Peyer's patch (tissue), 4 donors: ENCODE results near the gene BOC.

ENCODE experiments used
- CTCF ChIP-seq, 6 experiments: fragments of 450-650 bp in 4 of 6; fragments of 200-600 bp in 2 of 6; sonication (generic) in 1 of 6; IDR thresholded peaks; one replicate each; pipeline ENCODE4 v1.5.1; 2017 to 2019; ENCODE audit warnings: antibody characterized with exemption in 6 of 6, mild to moderate bottlenecking in 3 of 6, moderate library complexity in 1 of 6
- POLR2A ChIP-seq, 2 donors: fragments of 450-650 bp; IDR thresholded peaks; one replicate each; pipeline ENCODE4 v1.5.1; 2017; ENCODE audit warnings: antibody characterized with exemption in 2 of 2, mild to moderate bottlenecking in 2 of 2, moderate library complexity in 2 of 2

GRCh38 chr3:113227146-113227545, 15.8 kb downstream of the BOC start:
- no peak for TF ChIP-seq CTCF (IDR thresholded peaks at IDR 0.05)
- no peak for TF ChIP-seq POLR2A (IDR thresholded peaks at IDR 0.05)
